ENCODE data around the gene PLAC1.

DNA sequence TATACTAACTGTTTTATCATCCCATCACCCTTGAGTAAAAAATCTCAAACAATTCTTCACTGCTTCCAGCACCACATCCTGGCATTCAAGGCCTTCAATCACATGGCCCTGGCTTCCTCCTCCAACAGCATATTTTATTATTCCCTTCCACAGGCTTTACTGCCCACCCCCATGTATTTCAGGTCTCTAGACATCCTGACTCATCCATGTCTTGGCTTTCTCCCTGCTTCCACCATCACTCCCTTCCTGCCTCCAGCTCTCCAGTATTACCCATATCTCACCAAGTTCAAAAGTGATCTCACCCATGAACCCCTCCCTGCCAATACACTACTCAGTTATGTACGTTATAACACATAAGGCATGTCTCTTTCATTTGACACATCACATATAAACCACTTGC lies 34.7 kb upstream of the PLAC1 start:
- TF ChIP-seq POLR2A (IDR thresholded peaks at IDR 0.05; ENCODE audit: low read depth, low read length) (no peak), TAF1 (IDR thresholded peaks at IDR 0.05; ENCODE audit: low read depth, low read length) (no peak)
